GM23338 (cell line): ENCODE results near the gene OR4D5. TPM values are rescaled to one million over a fixed set of nuclear protein-coding genes. Genes with fewer than 3 reads are reported as not detected.
A peak's percentile ranks its signal among the peaks of the same experiment; 100 is the strongest.

ENCODE experiments used
- ATAC-seq: fragments of 200-7000 bp; cut with Tn5 transposase; 3 replicates; pipeline ENCODE4 v1.9.1; 2020
- DNase-seq: peaks from one replicate; pipeline ENCODE4 v3.0.0-alpha.2; 2015; ENCODE audit warnings: low spot score
- H2AFZ ChIP-seq: fragments of 200-600 bp; sonication (generic); 2 replicates; pipeline ENCODE4 v1.8.0; 2016; ENCODE audit warnings: antibody characterized with exemption, mild to moderate bottlenecking, moderate library complexity
- H3F3A ChIP-seq: fragments of 200-600 bp; sonication (generic); replicated peaks from 2 replicates; pipeline ENCODE4 v1.8.0; 2017; ENCODE audit warnings: antibody characterized with exemption, mixed run types, low read depth
- H3K27ac ChIP-seq: fragments of 200-600 bp; sonication (generic); 2 replicates; pipeline ENCODE4 v1.6.1; 2016; ENCODE audit warnings: low read depth
- H3K27me3 ChIP-seq: fragments of 200-600 bp; sonication (generic); 2 replicates; pipeline ENCODE4 v1.8.0; 2016; ENCODE audit warnings: mild to moderate bottlenecking, mixed run types, moderate library complexity; ENCODE audit not compliant: insufficient read depth
- H3K36me3 ChIP-seq: fragments of 200-600 bp; sonication (generic); 2 replicates; pipeline ENCODE4 v1.8.0; 2016; ENCODE audit warnings: mild to moderate bottlenecking; ENCODE audit not compliant: insufficient read depth
- H3K4me1 ChIP-seq: fragments of 200-600 bp; sonication (generic); 2 replicates; pipeline ENCODE4 v1.8.0; 2016; ENCODE audit warnings: mild to moderate bottlenecking, moderate library complexity; ENCODE audit not compliant: insufficient read depth
- H3K4me2 ChIP-seq: fragments of 200-600 bp; sonication (generic); 2 replicates; pipeline ENCODE4 v1.7.1; 2017; ENCODE audit warnings: mixed run types
- H3K4me3 ChIP-seq: fragments of 200-600 bp; sonication (generic); 2 replicates; pipeline ENCODE4 v1.6.1; 2016; ENCODE audit warnings: mixed run types
- H3K79me2 ChIP-seq: fragments of 200-600 bp; sonication (generic); replicated peaks from 2 replicates; pipeline ENCODE4 v1.8.0; 2017; ENCODE audit warnings: mild to moderate bottlenecking; ENCODE audit not compliant: insufficient read depth
- H3K9me2 ChIP-seq: fragments of 200-600 bp; sonication (generic); 2 replicates; pipeline ENCODE4 v1.8.0; 2017; ENCODE audit not compliant: insufficient read depth
- H4K20me1 ChIP-seq: fragments of 200-600 bp; sonication (generic); replicated peaks from 2 replicates; pipeline ENCODE4 v1.8.0; 2017; ENCODE audit warnings: mild to moderate bottlenecking; ENCODE audit not compliant: insufficient read depth
- H3K27ac Mint-ChIP-seq: 2 replicates; pipeline ENCODE4 v1.8.0; 2020; ENCODE audit warnings: inconsistent platforms, mild to moderate bottlenecking, moderate library complexity, mixed read lengths
- H3K27me3 Mint-ChIP-seq: 3 replicates; pipeline ENCODE4 v1.8.0; 2022; ENCODE audit warnings: low read depth, mild to moderate bottlenecking, moderate library complexity, mixed read lengths, inconsistent platforms; ENCODE audit not compliant: insufficient read depth, poor library complexity
- H3K36me3 Mint-ChIP-seq: 3 replicates; pipeline ENCODE4 v1.8.0; 2021; ENCODE audit warnings: low read depth, mild to moderate bottlenecking, inconsistent platforms, moderate library complexity, mixed read lengths
- H3K4me1 Mint-ChIP-seq: 3 replicates; pipeline ENCODE4 v1.8.0; 2020; ENCODE audit warnings: mild to moderate bottlenecking, inconsistent platforms, mixed read lengths
- H3K4me3 Mint-ChIP-seq: 3 replicates; pipeline ENCODE4 v1.8.0; 2021; ENCODE audit warnings: moderate library complexity, mild to moderate bottlenecking, inconsistent platforms, mixed read lengths
- H3K9me3 Mint-ChIP-seq: 3 replicates; pipeline ENCODE4 v1.8.0; 2020; ENCODE audit warnings: moderate library complexity, mild to moderate bottlenecking, inconsistent platforms, mixed read lengths
- EZH2 ChIP-seq: fragments of 200-600 bp; sonication (generic); IDR thresholded peaks from one replicate; pipeline ENCODE4 v1.8.0; 2017; ENCODE audit warnings: antibody characterized with exemption, mild to moderate bottlenecking, low read depth; ENCODE audit not compliant: unreplicated experiment
- EZH2phosphoT487 ChIP-seq: fragments of 200-600 bp; sonication (generic); IDR thresholded peaks from one replicate; pipeline ENCODE4 v1.8.1; 2018; ENCODE audit warnings: antibody characterized with exemption; ENCODE audit not compliant: unreplicated experiment
- NANOG ChIP-seq: IDR thresholded peaks from 2 replicates; pipeline ENCODE4 v1.6.1; 2016; ENCODE audit warnings: antibody characterized with exemption, borderline replicate concordance
- POLR2AphosphoS5 ChIP-seq: IDR thresholded peaks from 2 replicates; pipeline ENCODE4 v1.6.1; 2016; ENCODE audit warnings: antibody characterized with exemption, low read depth
- STAT1 ChIP-seq: IDR thresholded peaks from one replicate; pipeline ENCODE4 v1.6.1; 2016; ENCODE audit warnings: antibody characterized with exemption; ENCODE audit not compliant: unreplicated experiment
- ZNF114 ChIP-seq: fragments of 250-450 bp; sonication (Bioruptor Pico); IDR thresholded peaks from 2 replicates; pipeline ENCODE4 v1.5.0; 2020; ENCODE audit warnings: mild to moderate bottlenecking, moderate library complexity
- polyA plus RNA-seq: library from polyadenylated mRNA; unstranded; fragments of >200 nt; fragmentation: Nextera tagmentation; extraction: Ambion mirVana; gene quantifications from 2 replicates; pipeline ENCODE4 v1.2.1, GENCODE V29; 2016
- total RNA-seq: library from RNA; depleted of rRNA; stranded (reverse); fragments of >200 nt; shearing (Covaris generic); gene quantifications from 2 replicates; pipeline ENCODE4 v1.2.3, GENCODE V29; 2014
- TF ChIP-seq, protein P1 (sequence below): IDR thresholded peaks from 2 replicates; pipeline ENCODE4 v1.6.1; 2016; ENCODE audit warnings: antibody characterized with exemption
- TF ChIP-seq, protein P2 (sequence below): IDR thresholded peaks from one replicate; pipeline ENCODE4 v1.6.1; 2018; ENCODE audit warnings: antibody characterized with exemption; ENCODE audit not compliant: unreplicated experiment
- TF ChIP-seq, protein P3 (sequence below): fragments of 250-450 bp; sonication (Bioruptor Pico); IDR thresholded peaks from 2 replicates; pipeline ENCODE4 v1.5.0; 2020; ENCODE audit warnings: mild to moderate bottlenecking, moderate library complexity

Gene OR4D5
- total and polyA plus RNA-seq, 2 experiments from 2014 or later, result not detected

DNA sequence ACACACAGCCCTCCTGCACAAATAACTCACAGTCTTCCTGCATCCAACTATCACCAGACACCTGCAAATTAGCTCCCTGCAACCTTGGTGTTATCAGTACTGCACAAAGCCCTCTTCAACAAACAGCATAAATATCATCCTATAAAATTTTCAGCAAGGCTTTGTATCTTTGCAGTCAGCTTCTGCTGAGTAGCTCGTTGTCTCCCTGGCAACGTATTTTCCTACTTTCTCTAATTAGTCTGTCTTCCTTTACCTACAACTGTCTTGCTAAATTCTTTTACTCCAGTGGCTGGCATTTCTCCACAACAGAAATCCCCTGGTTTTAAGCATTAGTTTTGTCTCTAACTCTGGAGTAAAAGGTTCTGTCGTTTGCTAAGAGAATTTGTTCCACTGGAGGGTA is 33.6 kb upstream of the OR4D5 start:
- Histone ChIP-seq H3K4me2 (no peak overlapping the region), H3K36me3 (no peaks in the 10 kb centered on the region), H2AFZ (peak overlapping the region; percentile 81), H3K9me2 (peaks cover 5% of the 10 kb centered on the region; the same call in 1 of the 2 replicates), H3K4me3 (no peak overlapping the region), H3K79me2 (no peaks in the 10 kb centered on the region), H3F3A (no peaks in the 10 kb centered on the region), H4K20me1 (no peaks in the 10 kb centered on the region), H3K4me1 (peaks cover 10% of the 10 kb centered on the region), H3K27ac (no peak overlapping the region), H3K27me3 (no peaks in the 10 kb centered on the region)
- Mint-ChIP-seq H3K4me3 (no peak overlapping the region), H3K9me3 (no peaks in the 10 kb centered on the region), H3K27ac (no peak overlapping the region), H3K36me3 (no peaks in the 10 kb centered on the region), H3K27me3 (peaks cover 2% of the 10 kb centered on the region), H3K4me1 (peaks cover 21% of the 10 kb centered on the region)
- TF ChIP-seq, protein P1, sequence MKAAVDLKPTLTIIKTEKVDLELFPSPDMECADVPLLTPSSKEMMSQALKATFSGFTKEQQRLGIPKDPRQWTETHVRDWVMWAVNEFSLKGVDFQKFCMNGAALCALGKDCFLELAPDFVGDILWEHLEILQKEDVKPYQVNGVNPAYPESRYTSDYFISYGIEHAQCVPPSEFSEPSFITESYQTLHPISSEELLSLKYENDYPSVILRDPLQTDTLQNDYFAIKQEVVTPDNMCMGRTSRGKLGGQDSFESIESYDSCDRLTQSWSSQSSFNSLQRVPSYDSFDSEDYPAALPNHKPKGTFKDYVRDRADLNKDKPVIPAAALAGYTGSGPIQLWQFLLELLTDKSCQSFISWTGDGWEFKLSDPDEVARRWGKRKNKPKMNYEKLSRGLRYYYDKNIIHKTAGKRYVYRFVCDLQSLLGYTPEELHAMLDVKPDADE, result no peak
- no peak for TF ChIP-seq STAT1
- no peak for DNase-seq
- no peak for ATAC-seq

DNA sequence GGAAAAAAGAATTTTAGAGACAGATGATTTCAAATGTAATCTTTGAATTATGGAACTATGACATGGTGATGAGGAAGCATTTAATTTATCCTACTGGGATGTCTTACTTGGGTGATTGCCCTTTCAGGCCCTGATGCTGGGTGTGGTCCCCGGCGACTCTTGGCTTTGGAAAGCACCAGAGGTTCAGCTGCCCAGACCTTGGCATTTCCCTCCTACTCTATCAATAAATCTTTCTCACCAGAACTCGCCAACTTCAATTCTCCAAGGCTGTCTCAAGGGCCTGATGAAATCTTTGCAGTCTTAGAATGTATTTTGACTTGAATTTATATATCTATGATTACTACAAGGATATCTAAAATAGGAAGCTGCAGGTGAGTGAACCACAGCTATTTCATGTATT is 18.5 kb upstream of the OR4D5 start:
- TF ChIP-seq, protein P2, sequence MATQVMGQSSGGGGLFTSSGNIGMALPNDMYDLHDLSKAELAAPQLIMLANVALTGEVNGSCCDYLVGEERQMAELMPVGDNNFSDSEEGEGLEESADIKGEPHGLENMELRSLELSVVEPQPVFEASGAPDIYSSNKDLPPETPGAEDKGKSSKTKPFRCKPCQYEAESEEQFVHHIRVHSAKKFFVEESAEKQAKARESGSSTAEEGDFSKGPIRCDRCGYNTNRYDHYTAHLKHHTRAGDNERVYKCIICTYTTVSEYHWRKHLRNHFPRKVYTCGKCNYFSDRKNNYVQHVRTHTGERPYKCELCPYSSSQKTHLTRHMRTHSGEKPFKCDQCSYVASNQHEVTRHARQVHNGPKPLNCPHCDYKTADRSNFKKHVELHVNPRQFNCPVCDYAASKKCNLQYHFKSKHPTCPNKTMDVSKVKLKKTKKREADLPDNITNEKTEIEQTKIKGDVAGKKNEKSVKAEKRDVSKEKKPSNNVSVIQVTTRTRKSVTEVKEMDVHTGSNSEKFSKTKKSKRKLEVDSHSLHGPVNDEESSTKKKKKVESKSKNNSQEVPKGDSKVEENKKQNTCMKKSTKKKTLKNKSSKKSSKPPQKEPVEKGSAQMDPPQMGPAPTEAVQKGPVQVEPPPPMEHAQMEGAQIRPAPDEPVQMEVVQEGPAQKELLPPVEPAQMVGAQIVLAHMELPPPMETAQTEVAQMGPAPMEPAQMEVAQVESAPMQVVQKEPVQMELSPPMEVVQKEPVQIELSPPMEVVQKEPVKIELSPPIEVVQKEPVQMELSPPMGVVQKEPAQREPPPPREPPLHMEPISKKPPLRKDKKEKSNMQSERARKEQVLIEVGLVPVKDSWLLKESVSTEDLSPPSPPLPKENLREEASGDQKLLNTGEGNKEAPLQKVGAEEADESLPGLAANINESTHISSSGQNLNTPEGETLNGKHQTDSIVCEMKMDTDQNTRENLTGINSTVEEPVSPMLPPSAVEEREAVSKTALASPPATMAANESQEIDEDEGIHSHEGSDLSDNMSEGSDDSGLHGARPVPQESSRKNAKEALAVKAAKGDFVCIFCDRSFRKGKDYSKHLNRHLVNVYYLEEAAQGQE, result no peak
- TF ChIP-seq NANOG (no peak), EZH2phosphoT487 (no peak), POLR2AphosphoS5 (no peak), ZNF114 (CRISPR knock-in tag) (no peak), EZH2 (no peak), STAT1 (no peak)
- TF ChIP-seq, protein P3, sequence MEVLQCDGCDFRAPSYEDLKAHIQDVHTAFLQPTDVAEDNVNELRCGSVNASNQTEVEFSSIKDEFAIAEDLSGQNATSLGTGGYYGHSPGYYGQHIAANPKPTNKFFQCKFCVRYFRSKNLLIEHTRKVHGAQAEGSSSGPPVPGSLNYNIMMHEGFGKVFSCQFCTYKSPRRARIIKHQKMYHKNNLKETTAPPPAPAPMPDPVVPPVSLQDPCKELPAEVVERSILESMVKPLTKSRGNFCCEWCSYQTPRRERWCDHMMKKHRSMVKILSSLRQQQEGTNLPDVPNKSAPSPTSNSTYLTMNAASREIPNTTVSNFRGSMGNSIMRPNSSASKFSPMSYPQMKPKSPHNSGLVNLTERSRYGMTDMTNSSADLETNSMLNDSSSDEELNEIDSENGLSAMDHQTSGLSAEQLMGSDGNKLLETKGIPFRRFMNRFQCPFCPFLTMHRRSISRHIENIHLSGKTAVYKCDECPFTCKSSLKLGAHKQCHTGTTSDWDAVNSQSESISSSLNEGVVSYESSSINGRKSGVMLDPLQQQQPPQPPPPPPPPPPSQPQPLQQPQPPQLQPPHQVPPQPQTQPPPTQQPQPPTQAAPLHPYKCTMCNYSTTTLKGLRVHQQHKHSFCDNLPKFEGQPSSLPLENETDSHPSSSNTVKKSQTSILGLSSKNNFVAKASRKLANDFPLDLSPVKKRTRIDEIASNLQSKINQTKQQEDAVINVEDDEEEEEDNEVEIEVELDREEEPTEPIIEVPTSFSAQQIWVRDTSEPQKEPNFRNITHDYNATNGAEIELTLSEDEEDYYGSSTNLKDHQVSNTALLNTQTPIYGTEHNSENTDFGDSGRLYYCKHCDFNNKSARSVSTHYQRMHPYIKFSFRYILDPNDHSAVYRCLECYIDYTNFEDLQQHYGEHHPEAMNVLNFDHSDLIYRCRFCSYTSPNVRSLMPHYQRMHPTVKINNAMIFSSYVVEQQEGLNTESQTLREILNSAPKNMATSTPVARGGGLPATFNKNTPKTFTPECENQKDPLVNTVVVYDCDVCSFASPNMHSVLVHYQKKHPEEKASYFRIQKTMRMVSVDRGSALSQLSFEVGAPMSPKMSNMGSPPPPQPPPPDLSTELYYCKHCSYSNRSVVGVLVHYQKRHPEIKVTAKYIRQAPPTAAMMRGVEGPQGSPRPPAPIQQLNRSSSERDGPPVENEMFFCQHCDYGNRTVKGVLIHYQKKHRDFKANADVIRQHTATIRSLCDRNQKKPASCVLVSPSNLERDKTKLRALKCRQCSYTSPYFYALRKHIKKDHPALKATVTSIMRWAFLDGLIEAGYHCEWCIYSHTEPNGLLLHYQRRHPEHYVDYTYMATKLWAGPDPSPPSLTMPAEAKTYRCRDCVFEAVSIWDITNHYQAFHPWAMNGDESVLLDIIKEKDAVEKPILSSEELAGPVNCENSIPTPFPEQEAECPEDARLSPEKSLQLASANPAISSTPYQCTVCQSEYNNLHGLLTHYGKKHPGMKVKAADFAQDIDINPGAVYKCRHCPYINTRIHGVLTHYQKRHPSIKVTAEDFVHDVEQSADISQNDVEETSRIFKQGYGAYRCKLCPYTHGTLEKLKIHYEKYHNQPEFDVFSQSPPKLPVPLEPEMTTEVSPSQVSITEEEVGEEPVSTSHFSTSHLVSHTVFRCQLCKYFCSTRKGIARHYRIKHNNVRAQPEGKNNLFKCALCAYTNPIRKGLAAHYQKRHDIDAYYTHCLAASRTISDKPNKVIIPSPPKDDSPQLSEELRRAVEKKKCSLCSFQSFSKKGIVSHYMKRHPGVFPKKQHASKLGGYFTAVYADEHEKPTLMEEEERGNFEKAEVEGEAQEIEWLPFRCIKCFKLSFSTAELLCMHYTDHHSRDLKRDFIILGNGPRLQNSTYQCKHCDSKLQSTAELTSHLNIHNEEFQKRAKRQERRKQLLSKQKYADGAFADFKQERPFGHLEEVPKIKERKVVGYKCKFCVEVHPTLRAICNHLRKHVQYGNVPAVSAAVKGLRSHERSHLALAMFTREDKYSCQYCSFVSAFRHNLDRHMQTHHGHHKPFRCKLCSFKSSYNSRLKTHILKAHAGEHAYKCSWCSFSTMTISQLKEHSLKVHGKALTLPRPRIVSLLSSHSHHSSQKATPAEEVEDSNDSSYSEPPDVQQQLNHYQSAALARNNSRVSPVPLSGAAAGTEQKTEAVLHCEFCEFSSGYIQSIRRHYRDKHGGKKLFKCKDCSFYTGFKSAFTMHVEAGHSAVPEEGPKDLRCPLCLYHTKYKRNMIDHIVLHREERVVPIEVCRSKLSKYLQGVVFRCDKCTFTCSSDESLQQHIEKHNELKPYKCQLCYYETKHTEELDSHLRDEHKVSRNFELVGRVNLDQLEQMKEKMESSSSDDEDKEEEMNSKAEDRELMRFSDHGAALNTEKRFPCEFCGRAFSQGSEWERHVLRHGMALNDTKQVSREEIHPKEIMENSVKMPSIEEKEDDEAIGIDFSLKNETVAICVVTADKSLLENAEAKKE (CRISPR knock-in tag), result no peak
- H4K20me1 ChIP-seq, result no peaks in the 10 kb centered on the region
- H3K36me3 ChIP-seq, result no peaks in the 10 kb centered on the region
- H3K36me3 Mint-ChIP-seq, result no peaks in the 10 kb centered on the region
- no peak for ATAC-seq
- H3K79me2 ChIP-seq, result no peaks in the 10 kb centered on the region
- H3K4me1 ChIP-seq, result no peaks in the 10 kb centered on the region
- no peak overlapping the region for H2AFZ ChIP-seq
- H3K4me1 Mint-ChIP-seq, result no peaks in the 10 kb centered on the region
- no peak overlapping the region for H3K4me3 ChIP-seq
- H3K27ac Mint-ChIP-seq, result no peak overlapping the region
- H3K9me2 ChIP-seq, result no peaks in the 10 kb centered on the region
- no peaks in the 10 kb centered on the region for H3K9me3 Mint-ChIP-seq
- H3K27me3 ChIP-seq, result no peaks in the 10 kb centered on the region
- H3K4me2 ChIP-seq, result no peak overlapping the region
- no peaks in the 10 kb centered on the region for H3F3A ChIP-seq
- H3K4me3 Mint-ChIP-seq, result no peak overlapping the region
- no peak for DNase-seq
- no peaks in the 10 kb centered on the region for H3K27me3 Mint-ChIP-seq
- H3K27ac ChIP-seq, result no peak overlapping the region
